Ovary (tissue), 3 donors: ENCODE measurements around the gene CENPP.

Experiments
- CTCF ChIP-seq, 3 donors: fragments of 450-650 bp in 2 of 3; fragments of 200-600 bp in 1 of 3; IDR thresholded peaks; one replicate each; pipeline versions ENCODE4 v1.5.1 to v1.8.0; 2016 to 2022; ENCODE audit warnings: antibody characterized with exemption in 3 of 3, mild to moderate bottlenecking in 1 of 3
- EP300 ChIP-seq: sonication (generic); formaldehyde crosslinking; IDR thresholded peaks from one replicate; pipeline ENCODE4 v1.6.1; 2017; ENCODE audit warnings: antibody characterized with exemption
- donor health status: DM: no; HTN: no; CAD: no.

GRCh38 chr9:92381775-92382174, 56.0 kb downstream of the CENPP start:
- TF ChIP-seq CTCF (IDR thresholded peaks at IDR 0.05) (no peak), EP300 (no peak)
